Measurements from ENCODE around the gene PABPC5. TPM values are rescaled to one million over a fixed set of nuclear protein-coding genes. Genes with fewer than 3 reads are reported as not detected.
A peak's percentile ranks its signal among the peaks of the same experiment; 100 is the strongest.

Gene PABPC5
- total and polyA plus RNA-seq, 2 of the 8 experiments (the other 6 are each of a cell fraction or from before 2014, with no cell fraction given) = 0.35 to 1.0 TPM

- no peak overlapping the region for H3K4me3 ChIP-seq (ENCODE audit: extremely low read depth in 1 of 4, insufficient read depth in 2 of 4, low read depth in 3 of 4, low read length in 4 of 4)
- H3K79me2 ChIP-seq (ENCODE audit: control insufficient read depth in 1 of 2, insufficient read depth in 2 of 2, low read length in 2 of 2) = no peaks in the 10 kb centered on the region
- H3K23ac ChIP-seq (ENCODE audit: insufficient read length) = no peak overlapping the region
- H3K56ac ChIP-seq (replicated peaks; ENCODE audit: insufficient read length, low read depth, low read length) = no peak overlapping the region
- H3K27me3 ChIP-seq (replicated peaks in 1 of 4; ENCODE audit: control insufficient read depth in 3 of 4, extremely low read depth in 1 of 4, insufficient read depth in 3 of 4, low read length in 3 of 4) = no peaks in the 10 kb centered on the region
- H2BK12ac ChIP-seq (ENCODE audit: low read depth, low read length) = no peak overlapping the region
- H4K91ac ChIP-seq (replicated peaks; ENCODE audit: insufficient read length, low read length) = no peak overlapping the region
- H2BK120ac ChIP-seq (replicated peaks; ENCODE audit: low read depth, low read length) = no peak overlapping the region
- H3K14ac ChIP-seq (ENCODE audit: insufficient read length) = no peak overlapping the region
- H2AK5ac ChIP-seq (ENCODE audit: low read depth, low read length) = no peak overlapping the region
- no peaks in the 10 kb centered on the region for H3K79me1 ChIP-seq (ENCODE audit: low read depth, low read length)
- no peak overlapping the region for H2BK5ac ChIP-seq (ENCODE audit: low read depth, low read length)
- H3K36me3 ChIP-seq (ENCODE audit: control insufficient read depth in 2 of 4, insufficient read depth in 4 of 4, low read length in 3 of 4) = no peaks in the 10 kb centered on the region
- no peak overlapping the region for H3K4me2 ChIP-seq (ENCODE audit: insufficient read depth in 1 of 2, low read depth in 2 of 2, low read length in 2 of 2)
- H4K20me1 ChIP-seq (replicated peaks in 1 of 2; ENCODE audit: control insufficient read depth in 1 of 2, insufficient read depth in 2 of 2, low read length in 2 of 2) = no peaks in the 10 kb centered on the region
- no peak overlapping the region for H3K4ac ChIP-seq (replicated peaks; ENCODE audit: insufficient read length, low read depth, low read length)
- 38% methylated on average over 4 of the region's 6 CpGs; no CpG with 5 or more reads in 1 of the 2 experiments for WGBS, 2 experiments (ENCODE audit: extremely low coverage in 1 of 2, insufficient coverage in 1 of 2, insufficient read length in 1 of 2, insufficient replicate concordance in 2 of 2, low coverage in 1 of 2, low lambda C conversion rate in 2 of 2, missing lambda C conversion rate in 1 of 2)
- DNase-seq (ENCODE audit: low read depth in 1 of 2, low spot score in 2 of 2) (no peak), FAIRE-seq (no peak)
- ChIA-PET POLR2A (ENCODE audit: partially characterized antibody) (no interaction called here), CTCF (ENCODE audit: partially characterized antibody) (no interaction called here)
- H2BK20ac ChIP-seq (ENCODE audit: low read length) = no peak overlapping the region
- no peaks in the 10 kb centered on the region for H3K4me1 ChIP-seq (replicated peaks in 1 of 4; ENCODE audit: control insufficient read depth in 3 of 4, insufficient read depth in 4 of 4, low read length in 3 of 4)
- H3K23me2 ChIP-seq (ENCODE audit: low read depth, low read length) = no peaks in the 10 kb centered on the region
- TF ChIP-seq RAD21 (IDR thresholded peaks at IDR 0.05 in 1 of 2, conservative IDR thresholded peaks at IDR 0.05 in 1 of 2; ENCODE audit: low read depth in 2 of 2, low read length in 2 of 2) (peak; percentile 59 to 70), SP2 (IDR thresholded peaks at IDR 0.05; ENCODE audit: low read length) (no peak), CTCF (IDR thresholded peaks at IDR 0.05; ENCODE audit: control extremely low read depth in 1 of 3, insufficient read depth in 1 of 3, low read depth in 1 of 3, low read length in 3 of 3) (peak; percentile 15 to 45 (median 41))
- no peak overlapping the region for H2BK15ac ChIP-seq (ENCODE audit: low read length)
- no peaks in the 10 kb centered on the region for H3K9me3 ChIP-seq (ENCODE audit: insufficient read depth in 2 of 2, low read depth in 1 of 2, low read length in 1 of 2)
- no peak overlapping the region for H3K18ac ChIP-seq (ENCODE audit: extremely low read depth, low read length)
- H3K9ac ChIP-seq (replicated peaks in 1 of 4; ENCODE audit: extremely low read depth in 1 of 4, low read depth in 3 of 4, low read length in 3 of 4) = no peak overlapping the region
- H3K27ac ChIP-seq (ENCODE audit: low read depth, low read length) = no peak overlapping the region
- no peak overlapping the region for H4K8ac ChIP-seq (ENCODE audit: extremely low read depth, insufficient read depth, low read length)
- no peak overlapping the region for H4K5ac ChIP-seq (ENCODE audit: insufficient read length, low read depth, low read length)
- H2AFZ ChIP-seq (ENCODE audit: low read length) = no peak overlapping the region
Observed at GRCh38 chrX:91414713-91415112, 19.9 kb upstream of the PABPC5 start.
